Ishikawa (cell line): ENCODE results near the gene FGD5.

Source experiments
- CEBPB ChIP-seq: IDR thresholded peaks from 2 replicates; pipeline ENCODE4 v1.6.1; 2012
- CREB1 ChIP-seq: IDR thresholded peaks from 2 replicates; pipeline ENCODE4 v1.6.1; 2012; ENCODE audit warnings: low read depth
- EGR1 ChIP-seq: IDR thresholded peaks from 2 replicates; pipeline ENCODE4 v1.6.1; 2012
- EP300 ChIP-seq: IDR thresholded peaks from 2 replicates; pipeline ENCODE4 v1.6.1; 2012; ENCODE audit warnings: borderline replicate concordance
- FOXM1 ChIP-seq: IDR thresholded peaks from 2 replicates; pipeline ENCODE4 v1.6.1; 2012; ENCODE audit warnings: low read depth, borderline replicate concordance
- MAX ChIP-seq: IDR thresholded peaks from 2 replicates; pipeline ENCODE4 v1.6.1; 2012
- NFIC ChIP-seq: IDR thresholded peaks from 2 replicates; pipeline ENCODE4 v1.6.1; 2012
- RAD21 ChIP-seq: IDR thresholded peaks from 2 replicates; pipeline ENCODE4 v1.6.1; 2012; ENCODE audit warnings: low read depth
- REST ChIP-seq: IDR thresholded peaks from 2 replicates; pipeline ENCODE4 v1.6.1; 2012; ENCODE audit warnings: low read depth, mild to moderate bottlenecking
- TAF1 ChIP-seq: IDR thresholded peaks from 2 replicates; pipeline ENCODE4 v1.6.1; 2012; ENCODE audit warnings: low read depth, mild to moderate bottlenecking
- TEAD4 ChIP-seq: IDR thresholded peaks from 2 replicates; pipeline ENCODE4 v1.6.1; 2012
- TF ChIP-seq, protein P1 (sequence below): IDR thresholded peaks from 2 replicates; pipeline ENCODE4 v1.6.1; 2012

The FGD5 gene

GRCh38 chr3:14976317-14976716, 157.6 kb downstream of the FGD5 start:
- TF ChIP-seq CEBPB, result no peak
- no peak for TF ChIP-seq RAD21
- TF ChIP-seq EP300, result no peak
- TF ChIP-seq MAX, result no peak
- TF ChIP-seq, protein P1, sequence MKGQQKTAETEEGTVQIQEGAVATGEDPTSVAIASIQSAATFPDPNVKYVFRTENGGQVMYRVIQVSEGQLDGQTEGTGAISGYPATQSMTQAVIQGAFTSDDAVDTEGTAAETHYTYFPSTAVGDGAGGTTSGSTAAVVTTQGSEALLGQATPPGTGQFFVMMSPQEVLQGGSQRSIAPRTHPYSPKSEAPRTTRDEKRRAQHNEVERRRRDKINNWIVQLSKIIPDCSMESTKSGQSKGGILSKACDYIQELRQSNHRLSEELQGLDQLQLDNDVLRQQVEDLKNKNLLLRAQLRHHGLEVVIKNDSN, result no peak
- no peak for TF ChIP-seq FOXM1
- TF ChIP-seq REST, result no peak
- TF ChIP-seq NFIC, result no peak

GRCh38 chr3:14980689-14981088, 161.9 kb downstream of the FGD5 start:
- no peak for TF ChIP-seq TAF1
- no peak for TF ChIP-seq FOXM1
- no peak for TF ChIP-seq CREB1
- TF ChIP-seq, protein P1, result no peak
- TF ChIP-seq TEAD4, result no peak
- TF ChIP-seq RAD21, result no peak
- no peak for TF ChIP-seq REST
- TF ChIP-seq MAX, result no peak
- no peak for TF ChIP-seq EGR1
- no peak for TF ChIP-seq NFIC
